CD4-positive, alpha-beta T cell treated with Interleukin-17A for 1 hour (primary cell): ENCODE results near the gene ATG13.
"Not testable (repeated sequence)": the region's sequence is repeated elsewhere in the genome, so short reads cannot be mapped to it uniquely, and the experiment has no call there.

Source experiments
- DNase-seq: peaks from one replicate; pipeline ENCODE4 v3.0.0-alpha.2; 2020

The ATG13 gene

GRCh38 chr11:46649180-46649738, 31.9 kb downstream of the ATG13 start:
- no peak for DNase-seq

GRCh38 chr11:46655631-46656030, 38.3 kb downstream of the ATG13 start:
- no peak for DNase-seq

GRCh38 chr11:46657186-46657585, 39.8 kb downstream of the ATG13 start:
- no peak for DNase-seq

GRCh38 chr11:46658259-46658658, 40.9 kb downstream of the ATG13 start:
- no peak for DNase-seq

GRCh38 chr11:46659908-46660307, 42.6 kb downstream of the ATG13 start:
- no peak for DNase-seq

- no peak for DNase-seq
Measured at GRCh38 chr11:46661836-46662235, 44.5 kb downstream of the ATG13 start.

- DNase-seq: no peak
Measured at GRCh38 chr11:46662366-46662765, 45.0 kb downstream of the ATG13 start.

- no peak for DNase-seq
Measured at GRCh38 chr11:46663277-46663940, 46.1 kb downstream of the ATG13 start.

- DNase-seq: no peak
Measured at GRCh38 chr11:46664612-46665011, 47.3 kb downstream of the ATG13 start.

GRCh38 chr11:46665356-46665755, 48.0 kb downstream of the ATG13 start:
- no peak for DNase-seq

- DNase-seq: no peak
Measured at GRCh38 chr11:46666516-46666915, 49.2 kb downstream of the ATG13 start.

GRCh38 chr11:46667043-46667481, 49.7 kb downstream of the ATG13 start:
- no peak for DNase-seq

- no peak for DNase-seq
Measured at GRCh38 chr11:46668480-46669085, 51.2 kb downstream of the ATG13 start.

GRCh38 chr11:46669711-46670139, 52.4 kb downstream of the ATG13 start:
- peak; percentile 26 for DNase-seq

- not testable (repeated sequence) for DNase-seq
Measured at GRCh38 chr11:46670521-46670920, 53.2 kb downstream of the ATG13 start.

- no peak for DNase-seq
Measured at GRCh38 chr11:46671958-46672315, 54.6 kb downstream of the ATG13 start.

GRCh38 chr11:46672381-46672839, 55.1 kb downstream of the ATG13 start:
- no peak for DNase-seq

- DNase-seq: no peak
Measured at GRCh38 chr11:46673713-46674462, 56.5 kb downstream of the ATG13 start.

- peak; percentile 22 for DNase-seq
Measured at GRCh38 chr11:46674463-46675287, 57.3 kb downstream of the ATG13 start.

- DNase-seq: no peak
Measured at GRCh38 chr11:46675288-46675851, 58.0 kb downstream of the ATG13 start.

GRCh38 chr11:46675949-46676348, 58.6 kb downstream of the ATG13 start:
- DNase-seq: no peak

GRCh38 chr11:46676436-46677158, 59.2 kb downstream of the ATG13 start:
- peak; percentile 14 for DNase-seq
